Neural cell (in vitro differentiated cells): ENCODE measurements around the gene ADPRHL1.

Experiments
- CTCF ChIP-seq: fragments of 450-650 bp; IDR thresholded peaks from 2 replicates; pipeline ENCODE4 v1.5.1; 2014; ENCODE audit warnings: antibody characterized with exemption, mild to moderate bottlenecking, moderate library complexity; ENCODE audit not compliant: poor library complexity, severe bottlenecking
- EZH2 ChIP-seq: fragments of 200-600, 300-800 bp; shearing (Covaris generic), sonication (generic); IDR thresholded peaks from 2 replicates; pipeline ENCODE4 v1.6.1; 2014; ENCODE audit warnings: antibody characterized with exemption, low read length, borderline replicate concordance, mild to moderate bottlenecking; ENCODE audit not compliant: insufficient read depth, poor library complexity, severe bottlenecking
- POLR2AphosphoS5 ChIP-seq: IDR thresholded peaks from 2 replicates; pipeline ENCODE4 v1.6.1; 2012

GRCh38 chr13:113443991-113444390 is 9.3 kb downstream of the ADPRHL1 start:
- TF ChIP-seq POLR2AphosphoS5 (no peak), EZH2 (no peak), CTCF (no peak)
